Stromal cell of bone marrow (primary cell): ENCODE data around the gene NPFFR1.
"Not testable (repeated sequence)": the region's sequence is repeated elsewhere in the genome, so short reads cannot be mapped to it uniquely, and the experiment has no call there.

Experiments used
- DNase-seq: peaks from one replicate; pipeline ENCODE4 v3.0.0-alpha.2; 2012; ENCODE audit warnings: low read depth

Gene NPFFR1

GRCh38 chr10:70285476-70285831 lies 1.6 kb upstream of the NPFFR1 start:
- DNase-seq, result no peak

- no peak for DNase-seq
Measured at GRCh38 chr10:70284542-70285475, 1.0 kb upstream of the NPFFR1 start.

GRCh38 chr10:70283071-70283444 lies 746 bp downstream of the NPFFR1 start:
- no peak for DNase-seq

- DNase-seq, result no peak
Measured at GRCh38 chr10:70281609-70282008, 2.2 kb downstream of the NPFFR1 start.

- DNase-seq, result no peak
Measured at GRCh38 chr10:70280099-70280498, 3.7 kb downstream of the NPFFR1 start.

GRCh38 chr10:70277396-70278030 lies 6.3 kb downstream of the NPFFR1 start:
- no peak for DNase-seq

- DNase-seq, result peak; percentile 87
Measured at GRCh38 chr10:70274643-70275042, 9.2 kb downstream of the NPFFR1 start.

GRCh38 chr10:70272925-70273316 lies 10.9 kb downstream of the NPFFR1 start:
- no peak for DNase-seq

- no peak for DNase-seq
Measured at GRCh38 chr10:70271996-70272924, 11.5 kb downstream of the NPFFR1 start.

GRCh38 chr10:70270952-70271351 lies 12.9 kb downstream of the NPFFR1 start:
- no peak for DNase-seq

GRCh38 chr10:70269741-70270140 lies 14.1 kb downstream of the NPFFR1 start:
- DNase-seq, result no peak

GRCh38 chr10:70268376-70268775 lies 15.4 kb downstream of the NPFFR1 start:
- no peak for DNase-seq

GRCh38 chr10:70267161-70267933 lies 16.5 kb downstream of the NPFFR1 start:
- peak; percentile 91 for DNase-seq

GRCh38 chr10:70266701-70267100 lies 17.1 kb downstream of the NPFFR1 start:
- no peak for DNase-seq

- no peak for DNase-seq
Measured at GRCh38 chr10:70266056-70266455, 17.7 kb downstream of the NPFFR1 start.

GRCh38 chr10:70265032-70265689 lies 18.6 kb downstream of the NPFFR1 start:
- no peak for DNase-seq

- no peak for DNase-seq
Measured at GRCh38 chr10:70260734-70261133, 23.1 kb downstream of the NPFFR1 start.

GRCh38 chr10:70260259-70260658 lies 23.5 kb downstream of the NPFFR1 start:
- no peak for DNase-seq

GRCh38 chr10:70258216-70258615 lies 25.6 kb downstream of the NPFFR1 start:
- no peak for DNase-seq

GRCh38 chr10:70257816-70258215 lies 26.0 kb downstream of the NPFFR1 start:
- not testable (repeated sequence) for DNase-seq

GRCh38 chr10:70256463-70256862 lies 27.3 kb downstream of the NPFFR1 start:
- no peak for DNase-seq
